Myocyte (in vitro differentiated cells): ENCODE measurements around the gene GPR161. TPM values are rescaled to one million over a fixed set of nuclear protein-coding genes. Genes with fewer than 3 reads are reported as not detected.
"Not testable (repeated sequence)": the region's sequence is repeated elsewhere in the genome, so short reads cannot be mapped to it uniquely, and the experiment has no call there.

Source experiments
- DNase-seq: peaks from one replicate; pipeline ENCODE4 v3.0.0-alpha.2; 2012; ENCODE audit warnings: low read depth
- polyA plus RNA-seq: library from polyadenylated mRNA; unstranded; fragments of >200 nt; gene quantifications from one replicate; pipeline ENCODE4 v1.2.1, GENCODE V29; 2012; ENCODE audit warnings: missing spikeins
- total RNA-seq: library from RNA; depleted of rRNA; stranded (reverse); fragments of >200 nt; gene quantifications from 2 replicates; pipeline ENCODE4 v1.2.3, GENCODE V29; 2014

Gene GPR161, protein sequence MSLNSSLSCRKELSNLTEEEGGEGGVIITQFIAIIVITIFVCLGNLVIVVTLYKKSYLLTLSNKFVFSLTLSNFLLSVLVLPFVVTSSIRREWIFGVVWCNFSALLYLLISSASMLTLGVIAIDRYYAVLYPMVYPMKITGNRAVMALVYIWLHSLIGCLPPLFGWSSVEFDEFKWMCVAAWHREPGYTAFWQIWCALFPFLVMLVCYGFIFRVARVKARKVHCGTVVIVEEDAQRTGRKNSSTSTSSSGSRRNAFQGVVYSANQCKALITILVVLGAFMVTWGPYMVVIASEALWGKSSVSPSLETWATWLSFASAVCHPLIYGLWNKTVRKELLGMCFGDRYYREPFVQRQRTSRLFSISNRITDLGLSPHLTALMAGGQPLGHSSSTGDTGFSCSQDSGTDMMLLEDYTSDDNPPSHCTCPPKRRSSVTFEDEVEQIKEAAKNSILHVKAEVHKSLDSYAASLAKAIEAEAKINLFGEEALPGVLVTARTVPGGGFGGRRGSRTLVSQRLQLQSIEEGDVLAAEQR
- total RNA-seq = 7.0 and 8.4 TPM in 2 replicates
- 9.7 TPM for polyA plus RNA-seq

DNA sequence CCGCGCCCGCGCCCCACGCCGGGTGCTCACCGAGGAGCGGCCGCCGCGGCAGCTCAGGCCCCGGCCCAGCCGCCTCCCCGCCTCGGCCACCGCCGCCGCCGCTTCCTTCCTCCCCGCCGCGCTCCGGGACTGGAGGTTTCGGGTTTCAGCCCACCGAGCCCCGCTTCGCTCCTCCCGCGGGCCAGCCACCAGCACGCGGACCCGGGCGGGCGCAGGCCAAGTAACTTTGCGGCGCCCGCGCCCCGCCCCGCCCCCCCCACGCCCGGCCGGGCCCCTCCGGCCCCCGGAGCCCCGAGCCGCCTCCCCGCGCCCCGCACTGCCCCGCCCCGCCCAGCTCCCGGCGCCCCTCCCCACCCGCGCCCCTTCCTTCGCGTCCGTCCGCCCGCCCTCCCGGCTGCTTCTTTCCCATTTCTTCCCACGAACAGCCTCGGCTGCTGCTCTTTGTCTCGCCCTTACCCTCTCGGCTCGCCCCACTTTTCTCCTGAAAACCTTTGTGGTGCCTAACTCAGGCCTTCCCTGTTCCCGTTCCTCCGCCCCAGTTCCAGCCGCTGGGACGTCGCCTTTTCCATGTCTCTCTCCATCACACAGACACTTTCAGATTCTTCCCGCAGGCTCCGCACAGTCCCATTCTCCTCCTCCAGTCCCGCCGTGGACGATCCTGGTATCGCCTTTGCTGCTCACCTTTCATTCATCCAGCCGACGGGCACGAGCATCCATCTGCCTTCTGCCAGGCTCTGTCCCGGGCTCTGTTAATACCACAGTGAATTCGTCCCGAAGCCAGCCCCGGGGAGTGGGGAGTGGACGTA lies at the start of gene GPR161:
Gene GPR161, minus strand, starts transcription at position 222 of the 806 bp plus-strand sequence. CDS start 32,080 bp downstream, outside the sequence.
- DNase-seq = peak; percentile 53

DNA sequence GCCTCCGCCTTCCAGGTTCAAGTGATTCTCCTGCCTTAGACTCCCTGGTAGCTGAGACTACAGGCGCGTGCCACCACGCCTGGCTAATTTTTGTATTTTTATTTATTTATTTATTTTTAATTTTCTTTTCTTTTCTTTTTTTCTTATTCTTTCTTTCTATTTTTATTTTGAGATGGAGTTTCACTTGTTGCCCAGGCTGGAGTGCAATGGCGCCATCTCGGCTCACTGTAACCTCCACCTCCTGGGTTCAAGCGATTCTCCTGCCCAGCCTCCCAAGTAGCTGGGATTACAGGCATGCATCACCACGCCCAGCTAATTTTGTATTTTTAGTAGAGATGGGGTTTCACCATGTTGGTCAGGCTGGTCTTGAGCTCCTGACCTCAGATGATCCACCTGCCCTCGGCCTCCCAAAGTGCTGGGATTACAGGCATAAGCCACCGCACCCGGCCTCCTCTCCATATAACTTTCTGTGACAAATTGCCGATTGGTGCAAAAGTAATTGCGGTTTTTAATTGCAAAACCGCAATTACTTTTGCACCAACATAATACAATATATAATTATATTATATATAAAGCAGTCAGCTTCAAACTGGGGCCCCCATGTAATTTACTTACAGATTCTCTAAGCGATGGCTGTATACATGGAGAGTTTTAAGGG lies 44.5 kb upstream of the GPR161 start:
- DNase-seq = peak; percentile 9

DNA sequence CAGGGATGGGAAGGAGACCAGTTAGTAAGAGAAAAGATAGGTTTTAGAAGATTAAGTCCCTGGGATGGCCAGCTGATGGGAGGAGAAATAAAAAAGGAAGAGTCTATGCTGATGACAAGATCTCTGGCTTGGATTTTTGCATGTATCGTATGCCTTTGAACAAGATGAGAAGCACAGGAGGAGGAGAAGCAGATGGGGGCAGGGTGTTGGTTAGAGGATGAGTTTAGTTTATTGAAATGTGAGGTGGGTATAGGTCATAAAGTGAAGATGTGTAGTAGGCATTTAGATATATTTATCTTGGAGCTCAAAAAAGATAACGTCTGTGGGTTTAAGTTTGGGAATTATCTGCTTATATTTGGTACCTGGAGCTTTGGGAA lies 43.4 kb upstream of the GPR161 start:
- DNase-seq = no peak

DNA sequence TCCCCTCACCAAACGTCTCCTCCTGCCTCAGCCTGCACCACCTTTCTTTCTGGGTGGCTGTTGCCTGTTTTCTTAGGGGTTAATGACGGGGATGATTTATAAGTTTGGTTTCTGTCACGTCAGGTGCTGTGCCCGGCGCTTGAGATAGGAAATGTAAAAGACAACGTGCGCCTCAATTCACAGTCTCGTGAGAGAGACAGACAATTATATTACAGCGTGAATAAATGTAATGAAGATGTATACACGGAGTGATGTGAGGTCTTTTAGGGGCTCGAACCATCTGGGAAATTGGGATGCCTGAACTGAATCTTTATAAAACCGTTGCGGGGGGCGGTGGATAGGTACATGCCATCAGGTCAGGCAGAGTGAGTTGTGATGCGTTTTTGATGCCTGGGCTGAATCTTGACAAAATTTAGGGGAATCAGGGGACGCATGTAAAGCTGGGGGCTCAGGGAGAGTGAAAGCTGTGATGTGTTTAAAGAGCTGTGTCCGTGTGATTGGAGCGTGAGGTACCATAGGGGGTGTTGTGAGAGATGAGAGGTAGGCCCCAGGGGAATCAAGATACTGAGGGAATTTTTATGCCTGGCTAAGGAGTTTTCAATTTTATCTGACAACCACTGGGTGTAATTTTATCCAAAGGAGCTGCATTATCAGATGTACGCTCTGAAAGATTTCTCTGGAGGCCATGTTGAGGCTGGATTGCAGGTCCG lies 42.9 kb upstream of the GPR161 start:
- DNase-seq = peak; percentile 23

DNA sequence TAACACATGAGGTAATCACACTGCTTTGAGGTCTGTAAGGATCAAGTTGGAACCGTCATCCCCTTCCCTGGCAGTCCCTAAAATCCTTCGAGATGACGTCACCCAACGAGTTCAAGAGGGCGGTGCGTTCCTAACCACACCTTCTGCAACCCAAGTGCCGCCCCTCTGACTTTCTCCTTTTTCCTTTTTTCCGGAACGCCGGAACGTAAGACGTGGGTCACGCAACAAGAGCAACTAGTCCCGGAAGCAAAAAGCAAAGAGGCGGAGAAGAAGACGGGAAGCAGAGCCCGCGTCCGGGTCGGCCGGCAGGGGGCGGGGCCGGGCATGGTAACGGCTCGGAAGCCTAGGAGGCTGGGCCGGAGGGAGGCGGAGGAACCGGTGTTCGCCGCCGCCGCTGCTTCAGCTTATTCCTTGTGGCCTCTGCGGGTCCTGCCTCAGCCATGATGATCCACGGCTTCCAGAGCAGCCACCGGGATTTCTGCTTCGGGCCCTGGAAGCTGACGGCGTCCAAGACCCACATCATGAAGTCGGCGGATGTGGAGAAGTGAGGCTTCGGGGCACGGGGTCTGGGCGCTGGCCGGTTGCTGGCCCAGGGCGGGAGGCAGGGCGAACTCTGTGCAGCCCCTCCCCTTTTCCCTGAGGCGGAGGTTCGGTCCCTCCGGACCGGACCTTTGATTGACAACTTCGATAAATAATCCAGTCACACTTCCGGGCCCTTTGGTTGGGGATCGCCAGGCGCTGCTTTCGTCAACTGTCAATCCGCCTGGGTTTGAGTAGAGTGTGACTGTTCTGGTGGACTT lies 42.1 kb upstream of the GPR161 start, which contains the start of gene TIPRL:
Gene TIPRL, plus strand, starts transcription at position 325 of the 800 bp plus-strand sequence. Its CDS starts 116 bp downstream, at position 441.
- peak; percentile 99 for DNase-seq

DNA sequence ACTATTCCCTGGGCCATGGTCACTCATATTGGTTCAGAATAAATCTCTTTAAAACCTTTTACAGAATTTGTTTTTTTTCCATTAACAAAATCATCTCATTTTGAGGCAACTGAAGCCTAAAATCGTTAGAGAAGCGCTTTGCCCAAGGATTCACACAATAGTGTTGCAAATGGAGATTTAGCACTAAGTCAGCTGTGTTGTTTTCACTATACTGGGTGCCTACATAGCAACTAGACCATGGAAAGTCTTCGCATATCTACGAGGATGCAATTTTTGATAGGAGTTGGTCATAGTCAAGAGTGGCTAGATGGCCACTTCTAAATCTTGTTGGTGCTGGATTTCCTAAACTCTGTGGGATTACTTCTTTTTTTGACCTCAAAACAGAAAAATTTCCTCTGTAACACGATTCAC lies 41.5 kb upstream of the GPR161 start:
- no peak for DNase-seq

DNA sequence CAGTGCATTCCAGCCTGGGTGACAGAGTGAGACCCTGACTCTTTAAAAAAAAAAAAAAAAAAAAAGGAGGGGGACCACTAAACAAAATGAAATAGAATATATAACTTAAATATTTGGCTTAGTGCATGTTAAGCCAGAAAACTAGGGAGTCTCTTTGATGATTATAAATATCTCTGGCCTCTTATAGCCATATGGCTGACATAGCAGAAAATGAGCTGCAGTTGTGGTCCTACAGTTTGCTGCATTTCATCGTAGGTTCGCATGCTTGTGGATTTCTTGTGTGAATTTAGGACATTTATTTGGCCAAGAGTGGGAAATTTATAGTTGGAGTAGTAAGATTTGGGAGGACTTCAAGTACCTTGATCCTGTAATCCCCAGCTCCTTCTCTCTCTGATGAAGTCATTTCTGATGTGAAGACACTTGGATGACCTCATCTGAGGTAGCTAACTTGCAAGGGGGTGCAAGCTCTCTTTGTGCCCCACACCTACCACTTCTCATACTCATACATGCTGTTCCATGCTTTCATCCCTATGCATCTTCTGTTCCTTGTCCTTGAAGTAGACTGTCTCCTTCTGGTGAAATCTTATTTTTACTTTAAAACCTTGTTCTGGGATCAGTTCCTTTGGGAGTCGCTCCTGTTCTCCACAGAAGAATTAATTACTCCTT lies 35.7 kb upstream of the GPR161 start:
- no peak for DNase-seq

DNA sequence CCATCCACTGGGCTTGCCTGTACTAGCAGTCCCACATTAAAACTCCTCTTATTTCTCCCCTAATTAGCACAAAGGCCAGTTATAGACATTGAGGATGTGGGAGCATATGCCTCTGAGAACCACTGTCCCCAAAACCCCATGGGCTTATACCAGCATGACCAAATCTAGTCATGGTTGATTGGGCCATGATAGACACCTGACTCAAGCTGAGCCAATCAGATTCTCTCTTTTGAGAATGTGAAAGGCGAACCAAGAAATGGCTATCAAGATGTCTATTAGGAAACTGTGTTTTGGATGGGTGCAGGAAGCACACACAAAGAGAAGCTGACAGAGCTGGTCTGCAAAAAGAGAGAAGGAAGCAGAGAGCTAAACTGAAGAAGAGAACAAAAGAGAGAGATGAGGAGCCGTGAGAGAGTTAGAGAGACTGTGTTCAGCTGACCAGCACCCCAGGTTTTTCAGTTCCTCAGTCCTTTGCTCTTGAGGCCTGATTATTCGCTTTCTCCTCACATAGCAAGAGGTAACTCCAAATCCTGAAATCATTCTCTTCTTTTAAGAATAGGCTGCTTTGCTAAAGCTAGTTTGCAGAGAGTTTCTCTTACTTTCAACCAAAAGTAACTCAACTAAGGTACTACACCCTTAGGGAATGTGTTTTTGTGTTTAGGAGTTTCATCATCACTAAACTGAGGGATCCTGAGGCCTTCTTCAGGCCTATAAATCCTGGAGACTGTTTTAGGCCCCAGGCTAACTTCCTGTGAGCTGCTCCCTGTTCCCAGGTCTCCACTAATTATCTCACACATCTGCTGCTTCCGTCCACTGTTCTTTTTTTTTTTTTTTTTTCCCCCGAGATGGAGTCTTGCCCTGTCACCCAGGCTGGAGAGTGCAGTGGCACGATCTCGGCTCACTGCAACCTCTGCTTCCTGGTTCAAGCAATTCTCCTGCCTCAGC lies 34.1 kb upstream of the GPR161 start:
- no peak for DNase-seq

DNA sequence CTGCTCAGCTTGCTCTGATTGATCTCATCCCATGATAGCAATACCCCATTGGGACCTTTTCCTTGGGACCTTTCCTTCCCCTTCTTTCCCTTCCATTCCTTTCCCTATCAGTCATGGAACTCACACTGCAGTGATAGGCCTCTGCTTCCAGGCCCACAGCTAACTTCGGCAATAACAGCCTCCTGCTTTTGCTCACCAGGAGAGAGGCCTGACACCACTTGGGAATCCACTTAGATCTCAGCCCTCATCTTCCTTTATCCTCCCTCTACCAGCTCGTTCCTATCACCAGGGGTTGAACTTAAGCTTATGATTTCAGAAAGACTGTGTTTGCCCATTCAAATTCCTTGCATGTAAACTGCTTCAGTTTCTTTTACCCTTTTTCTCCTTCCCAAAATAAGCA lies 31.1 kb upstream of the GPR161 start:
- no peak for DNase-seq

DNA sequence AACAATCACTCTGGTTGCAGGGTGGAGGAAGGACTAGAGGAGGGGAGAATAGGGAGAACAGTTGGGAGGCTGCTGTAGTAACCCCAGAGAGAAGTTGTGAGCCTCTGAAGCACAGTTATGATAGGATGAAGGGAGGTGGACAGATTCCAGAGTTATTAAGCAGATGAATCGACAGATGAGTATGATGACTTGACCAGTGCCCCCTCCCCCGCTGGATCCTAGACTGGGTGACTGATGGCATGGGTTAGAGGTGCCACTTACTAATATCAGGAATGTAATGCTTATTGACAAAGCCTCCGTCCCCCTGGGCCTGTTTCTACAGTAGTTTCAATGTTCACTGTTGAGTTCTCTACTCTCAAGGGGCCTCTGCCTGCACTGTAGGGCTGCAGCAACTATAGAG lies 28.0 kb upstream of the GPR161 start:
- peak; percentile 10 for DNase-seq

DNA sequence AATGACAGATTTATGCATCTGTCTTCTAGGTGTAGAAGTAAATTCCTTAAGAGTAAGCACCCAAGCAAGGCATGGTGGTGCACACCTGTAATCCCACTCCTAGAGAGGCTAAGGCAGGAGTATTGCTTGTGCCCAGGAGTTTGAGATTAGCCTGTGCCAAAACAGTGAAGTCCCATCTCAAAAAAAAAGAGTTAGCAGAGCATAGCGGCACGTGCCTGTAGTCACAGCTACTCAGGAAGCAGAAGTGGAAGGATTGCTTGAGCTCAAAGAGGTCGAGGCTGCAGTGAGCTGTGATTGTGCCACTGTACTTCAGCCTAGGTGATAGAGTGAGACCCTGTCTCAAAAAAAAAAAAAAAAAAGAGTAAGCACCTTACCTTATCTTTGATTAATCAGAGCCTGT lies 26.9 kb upstream of the GPR161 start:
- DNase-seq = no peak

DNA sequence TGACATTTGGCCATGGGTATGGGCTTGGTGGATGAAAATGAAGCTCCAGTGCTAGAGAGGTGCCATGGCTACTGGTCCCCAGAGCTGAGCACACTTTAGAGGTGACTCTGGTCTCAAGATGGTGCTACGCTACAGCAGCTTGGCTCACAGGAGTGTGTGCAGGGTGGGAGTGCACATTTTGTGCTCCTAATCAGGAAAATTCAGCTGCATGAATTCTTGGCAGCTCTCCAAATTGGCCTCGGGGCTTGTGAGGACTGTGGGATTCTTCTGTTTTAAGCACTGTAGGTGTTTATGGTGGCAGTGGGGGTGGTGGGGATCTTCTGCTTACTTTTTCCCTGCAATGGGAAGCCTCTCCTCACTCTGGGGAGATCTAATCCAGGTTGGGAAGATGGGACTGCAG lies 24.7 kb upstream of the GPR161 start:
- DNase-seq = no peak

DNA sequence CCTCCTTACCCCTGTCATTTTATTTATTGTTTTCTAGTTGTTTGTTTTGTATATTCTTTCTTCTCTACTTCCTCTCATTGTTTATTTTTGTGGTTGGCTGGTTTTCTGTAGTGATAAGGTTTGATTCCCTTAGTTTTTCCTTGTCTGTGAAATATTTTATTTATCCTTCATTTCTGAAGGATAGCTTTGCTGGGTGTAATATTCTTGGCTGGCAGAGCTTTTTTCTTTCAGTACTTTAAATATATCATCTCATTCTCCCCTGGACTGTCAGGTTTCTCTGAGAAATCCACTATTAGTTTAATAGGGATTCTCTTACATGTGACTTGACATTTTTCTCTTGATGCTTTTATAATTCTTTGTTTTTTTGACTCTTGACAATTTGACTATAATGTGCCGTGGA lies 23.2 kb upstream of the GPR161 start:
- no peak for DNase-seq

DNA sequence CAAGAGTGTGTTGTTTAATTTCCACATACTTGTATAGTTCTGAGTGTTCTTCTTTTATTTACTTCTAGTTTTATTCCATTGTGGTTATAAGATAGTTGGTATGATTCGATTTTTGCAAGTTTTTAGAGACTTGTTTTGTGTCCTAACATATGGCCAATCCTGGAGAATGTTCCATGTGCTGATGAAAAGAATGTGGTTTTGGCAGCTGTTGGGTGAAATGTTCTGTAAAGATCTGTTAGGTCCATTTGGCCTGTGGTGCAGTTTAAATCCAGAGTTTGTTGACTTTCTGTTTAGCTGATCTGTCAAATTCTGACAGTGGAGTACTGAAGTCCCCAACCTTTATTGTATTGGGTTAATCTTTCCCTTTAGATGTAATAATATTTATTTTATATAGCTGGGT lies 22.5 kb upstream of the GPR161 start:
- peak; percentile 20 for DNase-seq

DNA sequence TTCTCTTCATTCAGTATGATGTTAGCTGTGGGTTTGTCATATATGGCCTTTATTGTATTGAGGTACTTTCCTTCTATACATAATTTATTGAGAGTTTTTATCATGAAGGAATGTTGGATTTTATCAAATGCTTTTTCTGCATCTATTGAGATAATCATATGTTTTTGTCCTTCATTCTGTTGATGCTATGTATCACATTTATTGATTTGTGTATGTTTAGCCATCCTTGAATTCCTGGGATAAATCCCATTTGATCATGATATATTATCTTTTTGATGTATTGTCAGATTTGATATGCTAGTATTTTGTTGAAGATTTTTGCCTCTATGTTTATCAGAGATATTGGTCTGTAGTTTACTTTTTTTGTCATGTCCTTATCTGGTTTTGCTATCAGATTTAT lies 20.9 kb upstream of the GPR161 start:
- DNase-seq = no peak

DNA sequence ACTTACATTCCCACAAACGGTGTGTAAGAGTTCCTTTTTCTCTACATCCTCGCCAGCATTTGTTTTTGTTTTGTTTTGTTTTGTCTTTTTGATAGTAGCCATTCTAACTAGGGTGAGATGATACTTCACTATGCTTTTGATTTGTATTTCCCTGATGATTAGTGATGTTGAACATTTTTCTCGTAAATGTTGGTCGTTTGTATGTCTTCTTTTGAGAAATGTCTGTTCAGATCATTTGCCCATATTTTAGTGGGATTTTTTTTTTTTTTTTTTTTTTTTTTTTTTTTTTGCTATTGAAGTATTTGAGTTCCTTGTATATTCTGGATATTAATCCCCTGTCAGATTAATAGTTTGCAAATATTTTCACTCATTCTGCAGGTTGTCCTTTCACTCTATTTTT lies 19.2 kb upstream of the GPR161 start:
- no peak for DNase-seq

DNA sequence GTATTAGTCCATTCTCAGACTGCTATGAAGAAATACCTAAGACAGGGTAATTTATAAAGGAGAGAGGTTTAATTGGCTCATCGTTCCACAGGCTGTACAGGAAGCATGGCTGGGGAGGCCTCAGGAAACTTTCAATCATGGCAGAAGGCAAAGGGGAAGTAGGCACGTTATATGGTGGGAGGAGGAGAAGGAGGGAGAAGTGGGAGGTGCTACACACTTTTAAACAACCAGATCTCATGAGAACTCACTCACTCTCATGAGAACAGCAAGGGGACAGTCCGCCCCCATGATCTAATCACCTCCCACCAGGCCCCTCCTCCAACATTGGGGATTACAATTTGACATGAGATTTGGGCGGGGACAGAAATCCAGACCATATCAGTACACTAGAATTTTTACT lies 18.0 kb upstream of the GPR161 start:
- not testable (repeated sequence) for DNase-seq

DNA sequence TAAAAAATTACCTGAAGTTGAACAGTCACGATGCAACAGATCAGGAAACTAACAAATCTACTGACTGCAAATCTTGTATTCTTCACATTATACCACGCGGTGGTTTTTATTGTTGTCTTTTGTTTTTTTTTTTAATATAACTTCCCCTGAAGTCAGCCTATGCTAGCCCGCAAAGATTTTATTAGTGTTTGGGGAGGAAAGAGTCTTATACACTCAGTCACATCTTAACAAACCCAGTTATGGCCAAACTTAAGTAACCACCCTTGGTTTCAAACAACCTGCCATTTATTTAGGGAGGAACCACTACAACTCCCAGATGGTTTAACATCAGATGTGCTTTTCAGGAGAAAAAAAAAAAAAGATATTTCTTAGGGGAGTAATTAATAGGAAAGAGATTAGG lies 15.2 kb upstream of the GPR161 start:
- no peak for DNase-seq
